CD4-positive, alpha-beta T cell treated with Interleukin-17A for 4 hours (primary cell): ENCODE results near the gene CCM2.
A peak's percentile ranks its signal among the peaks of the same experiment; 100 is the strongest.
"Not testable (repeated sequence)": the region's sequence is repeated elsewhere in the genome, so short reads cannot be mapped to it uniquely, and the experiment has no call there.

Source experiments
- DNase-seq: peaks from one replicate; pipeline ENCODE4 v3.0.0-alpha.2; 2020; ENCODE audit warnings: mixed read lengths

Gene CCM2

DNA sequence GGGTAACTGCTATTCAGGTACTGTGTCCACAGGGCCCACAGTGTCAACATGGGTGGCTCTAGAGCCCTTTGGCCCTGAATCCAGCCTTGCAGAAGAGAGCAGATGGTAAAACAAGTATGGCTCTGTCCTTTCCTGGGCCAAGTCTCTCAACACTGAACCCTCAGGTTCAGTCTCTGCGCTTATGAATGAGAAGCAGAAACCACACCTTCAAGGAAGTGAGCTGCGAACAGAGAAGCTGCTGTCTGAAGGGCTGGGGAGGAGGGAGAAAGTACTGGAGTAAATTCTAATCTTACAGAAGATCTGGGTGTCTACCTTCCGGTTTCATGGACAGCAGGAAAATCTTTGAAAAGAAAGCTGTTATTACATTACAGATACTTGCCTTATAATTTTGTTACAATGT, 107.4 kb downstream of the CCM2 start:
- no peak for DNase-seq

DNA sequence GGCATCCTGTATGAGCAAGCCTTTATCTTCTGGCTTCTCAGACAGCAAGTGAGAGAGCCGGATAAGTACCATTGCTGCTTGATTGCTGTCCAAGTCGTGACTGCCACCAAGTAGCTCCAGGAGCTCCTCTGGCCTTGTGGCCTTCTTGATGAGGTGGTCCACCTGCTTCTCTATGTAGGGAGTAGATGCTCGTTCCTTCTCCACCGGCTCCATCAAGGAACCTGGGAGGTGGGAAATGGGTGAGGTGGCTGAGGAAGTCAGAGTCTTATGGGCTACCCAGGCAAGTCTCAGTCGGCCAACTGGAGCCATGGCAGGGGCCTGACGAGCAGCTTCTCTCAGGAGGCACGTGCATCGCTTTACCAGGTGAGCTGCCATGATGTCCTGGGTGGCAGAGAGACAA, 108.9 kb downstream of the CCM2 start:
- DNase-seq = no peak

DNA sequence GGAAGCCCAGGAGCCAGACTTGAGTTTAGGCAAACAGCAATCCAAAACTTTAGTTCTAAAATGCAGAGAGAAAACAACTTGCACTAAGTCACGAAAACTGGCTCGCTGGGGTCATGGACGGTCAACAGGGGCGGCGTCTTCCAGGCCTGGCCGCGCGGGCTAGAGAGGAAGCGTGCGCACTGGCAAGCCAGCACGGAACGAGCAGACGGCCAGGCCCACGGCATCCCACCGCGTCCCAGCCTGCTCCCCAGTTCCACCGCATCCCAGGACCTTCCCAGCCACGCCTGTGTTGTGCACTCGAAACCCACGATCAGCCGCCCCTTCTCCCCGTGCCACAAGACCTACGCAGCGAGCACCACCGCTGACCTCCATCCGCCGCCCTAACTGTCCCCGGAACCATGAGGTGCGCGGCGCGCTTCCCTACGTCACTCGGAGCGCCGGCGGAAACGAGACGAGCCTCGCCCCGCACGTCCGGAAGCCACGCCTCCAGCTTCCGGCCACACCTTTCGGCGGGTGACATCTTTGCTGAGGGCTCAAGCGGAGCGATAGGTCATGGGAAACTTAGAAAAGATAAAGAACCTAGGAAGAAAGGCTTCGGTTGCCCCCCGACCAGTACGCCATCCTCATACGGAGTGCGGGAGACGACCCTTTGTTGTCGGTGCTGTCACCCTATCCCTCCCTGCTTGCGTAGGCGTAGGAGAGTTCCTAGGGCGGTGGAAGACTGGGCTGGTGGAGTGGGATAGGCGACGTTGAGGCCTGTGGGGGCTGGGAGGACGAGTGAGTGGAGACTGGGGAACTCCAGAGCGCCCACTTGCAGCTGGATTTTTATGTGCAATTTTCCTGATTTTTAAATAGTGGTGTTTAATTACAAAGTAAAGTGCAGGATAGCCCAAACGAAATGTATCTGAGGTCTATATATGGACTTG, 111.6 kb downstream of the CCM2 start, which contains the start of gene TBRG4:
TSS of gene TBRG4 (minus strand) at position 400 of the 926 bp plus-strand sequence. CDS start 2,460 bp downstream, outside the sequence.
- peak; percentile 95 for DNase-seq

DNA sequence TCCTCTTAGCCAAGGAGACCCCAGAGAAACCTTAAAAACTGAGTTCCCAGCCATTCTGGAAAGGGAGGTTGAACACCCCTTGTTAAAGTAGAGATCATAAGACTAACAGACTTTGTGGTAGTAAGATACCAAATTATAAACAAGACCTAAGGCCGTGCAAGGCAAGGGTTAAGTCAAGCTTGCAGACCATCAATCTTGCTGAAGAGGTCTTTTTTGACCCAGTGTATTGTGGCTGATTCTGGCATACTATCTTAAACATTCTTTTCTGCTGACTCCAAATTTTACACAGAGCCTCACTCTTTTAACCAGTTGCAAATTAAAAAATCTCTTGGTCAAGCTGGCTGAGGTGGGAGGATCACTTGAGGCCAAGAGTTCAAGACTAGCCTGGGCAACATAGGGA, 112.6 kb downstream of the CCM2 start:
- no peak for DNase-seq

DNA sequence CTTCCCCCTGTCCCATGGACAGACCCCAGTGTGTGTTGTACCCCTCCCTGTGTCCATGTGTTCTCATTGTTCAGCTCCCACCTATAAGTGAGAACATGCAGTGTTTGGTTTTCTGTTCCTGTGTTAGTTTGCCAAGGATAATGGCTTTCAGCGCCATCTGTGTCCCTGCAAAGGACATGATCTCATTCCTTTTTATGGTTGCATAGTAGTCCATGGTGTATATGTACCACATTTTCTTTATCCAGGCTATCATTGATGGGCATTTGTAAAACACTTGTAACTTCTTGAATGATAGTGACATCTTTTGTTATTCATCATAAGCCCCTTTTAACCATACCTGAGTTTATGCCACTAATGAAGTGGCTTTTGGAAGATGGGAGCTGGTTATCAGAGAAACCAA, 114.3 kb downstream of the CCM2 start:
- DNase-seq = not testable (repeated sequence)

DNA sequence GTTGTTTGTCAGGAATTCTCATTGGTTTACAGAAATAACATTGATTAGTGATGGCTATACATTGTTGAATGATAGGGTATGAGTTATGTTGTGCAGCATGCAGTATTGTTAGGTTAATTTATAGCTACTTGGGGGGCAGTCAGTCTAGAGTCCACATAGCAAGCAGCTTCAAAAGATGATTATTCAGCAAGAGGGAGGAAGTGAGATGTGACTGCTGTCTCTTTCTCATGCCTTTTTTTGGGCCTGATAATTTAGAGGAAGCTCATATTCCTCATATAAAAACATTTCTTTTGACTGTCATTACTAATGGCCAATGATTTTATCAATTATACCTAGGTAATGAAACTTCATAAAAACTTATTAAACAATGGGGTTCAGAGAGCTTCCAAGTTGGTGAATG, 114.9 kb downstream of the CCM2 start:
- DNase-seq = no peak

DNA sequence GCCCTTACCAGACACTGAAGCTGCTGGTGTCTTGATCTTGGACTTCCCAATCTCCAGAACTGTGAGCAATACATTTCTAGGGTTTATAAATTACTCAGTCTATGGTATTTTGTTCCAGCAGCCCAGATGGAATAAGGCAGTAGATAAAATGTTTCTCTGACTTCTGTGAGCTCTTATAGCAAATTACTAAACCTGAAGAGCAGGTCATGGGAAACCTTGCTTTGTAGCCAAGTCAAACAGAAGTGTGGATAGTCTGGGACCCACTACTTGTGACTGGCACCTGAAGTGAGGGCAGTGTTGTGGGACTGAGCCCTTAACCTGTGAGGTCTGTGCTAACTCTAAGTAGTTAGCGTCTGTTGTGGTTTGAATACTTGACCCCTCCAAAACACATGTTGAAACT, 116.0 kb downstream of the CCM2 start:
- no peak for DNase-seq

DNA sequence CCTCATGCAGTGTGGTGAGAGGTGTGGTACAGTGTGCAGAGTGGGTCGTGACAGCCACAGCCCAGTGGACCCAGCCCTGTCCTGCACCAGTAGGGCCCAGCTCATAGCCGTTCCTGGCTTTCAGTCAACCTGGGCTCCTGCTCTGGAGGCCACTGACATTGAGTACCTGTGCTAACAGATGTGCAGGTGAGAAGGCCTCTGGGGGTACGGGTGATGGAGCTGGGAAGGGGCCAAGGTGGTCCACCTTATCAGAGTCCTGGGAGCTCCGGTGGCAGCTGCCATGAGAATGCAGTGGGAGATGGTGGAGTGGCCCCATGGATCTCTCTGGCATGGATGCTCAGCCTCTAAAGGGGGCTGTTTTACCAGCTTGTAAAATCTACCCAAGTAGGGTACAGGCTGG, 117.6 kb downstream of the CCM2 start:
- DNase-seq = no peak

DNA sequence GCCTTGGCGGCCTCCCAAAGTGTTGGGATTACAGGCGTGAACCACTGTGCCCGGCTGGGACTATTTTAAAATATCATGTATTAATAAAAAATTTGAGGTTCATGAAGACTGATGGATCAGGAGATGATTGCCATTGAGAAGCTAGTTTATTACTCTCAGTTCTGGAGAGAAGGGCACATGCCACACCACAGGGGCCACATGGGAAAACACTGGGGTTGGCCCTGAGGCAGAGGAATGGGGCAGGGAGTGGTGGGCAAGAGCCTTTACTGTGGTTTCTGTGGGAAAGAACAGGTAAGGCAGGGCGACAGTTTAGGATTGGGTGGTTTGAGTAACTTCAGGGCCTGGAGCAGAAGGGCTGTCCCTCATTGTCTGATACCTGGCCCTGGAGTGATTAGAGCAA, 118.3 kb downstream of the CCM2 start:
- no peak for DNase-seq

DNA sequence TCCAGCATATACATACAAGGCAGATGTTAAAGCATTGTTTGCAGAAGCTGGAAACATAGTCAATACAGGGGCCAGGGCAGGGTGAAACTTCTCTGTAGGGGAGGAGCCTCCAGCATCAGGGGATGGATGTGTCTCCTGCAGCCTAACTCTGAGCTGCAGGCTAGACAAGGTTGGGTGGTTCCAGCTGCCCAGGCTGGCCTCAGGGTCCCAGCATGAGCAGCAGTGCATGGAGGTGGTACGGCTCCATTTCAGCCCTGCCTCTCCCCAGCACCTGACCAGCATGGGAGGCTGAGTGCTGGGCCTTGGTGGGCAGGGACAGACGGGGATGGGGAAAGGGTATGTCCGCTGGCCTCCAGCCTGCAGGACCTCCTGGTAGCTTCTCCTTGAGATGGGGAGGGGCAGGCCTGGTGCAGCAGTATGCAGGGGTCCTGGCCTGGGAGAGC, 118.9 kb downstream of the CCM2 start:
- DNase-seq = no peak

DNA sequence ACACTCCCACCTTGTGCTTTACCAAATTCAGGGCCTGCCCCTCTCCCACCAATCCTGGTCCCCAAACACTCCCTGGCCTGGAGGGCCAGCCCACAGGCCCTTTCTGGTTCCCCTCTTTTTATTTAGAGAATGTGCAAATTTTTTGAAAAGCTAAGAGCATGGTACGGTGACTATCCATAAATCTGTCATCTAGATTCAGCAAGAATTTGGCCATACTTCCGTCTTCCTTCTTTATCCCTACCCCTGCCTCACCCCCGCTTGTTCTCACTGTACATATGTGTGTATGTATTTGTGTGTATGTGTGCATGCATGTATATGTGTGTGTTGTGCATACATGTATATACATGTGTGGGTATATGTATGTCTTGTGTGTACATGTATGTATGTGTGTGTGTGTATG, 119.5 kb downstream of the CCM2 start:
- no peak for DNase-seq

DNA sequence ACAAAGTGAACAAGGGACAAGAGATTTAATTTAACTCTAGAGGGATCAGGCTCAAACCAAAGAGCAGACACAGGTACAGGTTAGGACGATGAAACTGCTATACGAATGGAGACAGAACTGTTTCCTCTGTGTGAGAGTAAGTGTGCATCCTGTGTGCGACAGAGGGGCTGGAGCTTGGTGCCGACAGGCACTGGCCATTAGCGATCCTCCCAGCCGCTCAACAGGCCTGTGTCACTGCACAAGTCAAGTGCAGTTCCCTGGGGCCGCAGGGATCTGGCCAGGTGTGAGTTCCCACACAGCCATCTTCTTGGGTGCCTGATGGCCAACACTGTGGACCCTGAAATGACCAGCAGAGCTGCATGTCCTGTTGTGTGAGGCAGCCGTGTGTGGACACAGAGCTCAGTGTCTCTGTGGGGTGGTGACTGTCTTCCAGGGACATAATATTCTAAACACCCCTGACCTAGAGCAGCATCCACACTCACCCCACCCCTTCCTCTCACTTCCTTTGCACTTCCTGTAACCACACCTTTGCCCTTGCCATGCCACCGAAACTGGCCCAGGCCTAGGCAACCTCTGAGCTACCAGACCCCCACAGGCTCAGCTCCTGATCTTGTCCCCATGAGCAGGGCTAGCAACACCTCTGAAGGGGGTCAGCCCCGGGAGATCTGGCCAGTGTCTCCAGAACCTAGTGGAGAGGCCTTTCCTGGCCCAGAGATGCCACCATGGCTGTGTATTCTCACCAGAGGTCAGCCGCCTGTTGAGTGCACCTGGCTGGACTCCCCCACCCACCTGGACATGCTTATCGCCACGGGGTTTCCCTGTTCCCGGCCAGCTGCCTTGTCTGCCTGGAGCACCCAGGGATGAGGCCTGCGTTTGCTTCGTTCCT, 123.2 kb downstream of the CCM2 start:
- DNase-seq = peak; percentile 30

DNA sequence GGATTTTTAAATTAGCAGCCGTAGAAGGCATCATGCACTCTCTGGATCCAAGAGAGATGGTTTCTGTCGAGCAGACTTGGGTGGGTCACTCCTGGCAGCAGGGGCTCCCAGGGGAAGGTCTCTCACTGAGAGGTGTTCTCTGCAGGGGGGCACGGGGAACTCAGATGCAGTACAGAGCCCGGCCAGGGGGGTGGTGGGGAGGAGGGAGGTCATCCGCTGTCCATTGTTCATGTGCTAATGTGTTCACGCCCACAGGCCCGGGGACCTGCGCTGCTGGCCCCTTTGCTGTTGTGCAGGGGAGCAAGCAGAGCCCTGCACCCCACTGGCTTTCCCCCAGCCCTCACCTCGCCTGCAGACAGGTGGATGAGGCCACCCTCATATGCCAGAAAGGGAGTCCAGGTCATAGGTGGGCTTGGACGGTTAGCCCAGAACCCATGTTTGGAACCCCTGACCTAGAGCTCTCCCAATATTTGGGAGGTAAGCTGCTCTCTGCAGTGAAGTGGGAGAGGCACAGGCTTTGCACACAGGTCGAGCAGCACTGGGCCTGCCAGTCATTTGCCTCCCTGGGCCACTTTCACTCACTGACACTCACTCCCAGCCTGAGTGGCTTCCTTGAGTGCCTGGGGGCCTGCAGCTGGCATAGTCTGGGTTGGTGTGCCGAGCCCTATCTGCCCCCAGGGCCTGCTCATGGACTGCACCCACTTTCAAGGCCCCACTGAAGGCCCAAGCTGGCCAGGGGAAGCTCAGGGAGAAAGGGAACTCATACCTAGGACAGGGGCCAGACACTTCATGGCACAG, 124.1 kb downstream of the CCM2 start:
- no peak for DNase-seq

DNA sequence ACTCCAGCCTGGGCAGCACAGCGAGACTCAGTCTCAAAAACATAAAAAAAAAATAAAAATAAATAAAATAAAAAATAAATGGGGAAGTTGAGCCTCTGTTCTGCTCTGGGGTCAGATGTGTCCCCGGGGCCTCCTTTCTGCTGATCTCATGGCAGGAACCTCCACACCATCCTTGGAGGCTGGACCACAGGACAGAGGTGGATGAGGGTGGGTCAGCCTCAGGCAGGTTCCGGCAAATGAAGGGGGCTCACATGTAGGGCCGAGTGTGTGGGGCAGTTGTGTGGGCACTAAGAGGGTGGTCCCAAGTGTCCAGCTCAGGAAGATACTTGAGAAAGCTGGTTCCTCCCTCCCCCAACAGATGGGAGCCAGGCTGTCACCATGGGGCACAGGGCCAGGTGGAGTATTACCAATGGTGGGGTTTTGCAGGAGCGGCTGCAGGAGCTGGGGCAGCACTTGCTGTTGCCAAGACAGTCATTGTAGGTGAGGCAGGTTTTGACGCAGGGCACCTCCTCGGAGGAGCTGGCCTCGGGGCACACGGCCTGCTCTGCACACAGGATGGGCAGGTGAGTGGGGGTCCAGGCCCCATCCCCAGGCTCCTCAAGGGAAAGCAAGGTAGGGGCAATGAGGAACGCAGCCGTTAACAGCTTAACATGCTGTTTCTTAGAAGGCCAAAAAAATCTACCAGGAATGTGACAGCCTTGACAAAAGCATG, 125.3 kb downstream of the CCM2 start:
- no peak for DNase-seq
